GM18867 (cell line): ENCODE measurements around the gene USP6NL.
"Not testable (repeated sequence)": the region's sequence is repeated elsewhere in the genome, so short reads cannot be mapped to it uniquely, and the experiment has no call there.

Experiments
- ATAC-seq: cut with Tn5 transposase; IDR thresholded peaks from one replicate; pipeline ENCODE4 v1.9.1; 2021; ENCODE audit warnings: mild to moderate bottlenecking, moderate library complexity; ENCODE audit not compliant: unreplicated experiment

The USP6NL gene

GRCh38 chr10:11448545-11449244 is 162.8 kb downstream of the USP6NL start:
- peak; percentile 81 for ATAC-seq

DNA sequence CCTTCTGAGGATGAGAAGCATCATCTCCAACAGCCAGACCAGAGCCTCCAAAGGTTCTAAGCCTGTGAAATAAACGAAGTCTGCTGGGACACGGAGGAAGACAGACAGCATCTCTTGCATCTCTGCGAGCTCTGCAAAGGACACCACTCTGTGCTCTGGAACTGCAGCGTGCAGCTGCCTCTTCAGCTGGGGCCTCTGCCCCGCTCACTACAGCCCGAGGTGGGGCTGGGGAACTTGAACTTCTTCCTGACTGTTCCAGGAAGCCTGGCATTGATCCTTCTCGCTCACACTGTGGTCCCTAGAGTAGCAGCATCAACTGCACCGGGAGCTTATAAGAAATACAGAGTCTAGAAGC is 163.3 kb downstream of the USP6NL start:
- peak; percentile 50 for ATAC-seq

DNA sequence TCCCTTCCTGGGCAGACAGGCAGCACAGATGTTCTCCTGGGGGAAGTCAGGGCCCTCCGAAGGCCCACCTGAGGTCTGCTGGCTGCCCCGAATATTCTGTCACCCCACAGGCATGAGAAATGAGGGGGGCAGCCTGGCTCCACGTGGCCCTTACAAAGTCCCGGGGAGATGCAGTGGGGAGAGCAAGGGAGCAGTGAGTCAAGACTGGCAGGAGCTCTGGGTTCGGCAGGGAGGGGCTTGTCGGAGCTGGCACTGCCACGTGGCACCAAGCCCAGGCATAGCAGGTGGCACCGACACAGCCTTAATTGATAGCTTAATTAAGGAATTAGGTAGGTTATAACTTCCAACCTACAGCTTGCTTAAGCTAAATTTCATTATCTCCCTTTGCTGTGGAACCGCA is 163.9 kb downstream of the USP6NL start:
- no peak for ATAC-seq

DNA sequence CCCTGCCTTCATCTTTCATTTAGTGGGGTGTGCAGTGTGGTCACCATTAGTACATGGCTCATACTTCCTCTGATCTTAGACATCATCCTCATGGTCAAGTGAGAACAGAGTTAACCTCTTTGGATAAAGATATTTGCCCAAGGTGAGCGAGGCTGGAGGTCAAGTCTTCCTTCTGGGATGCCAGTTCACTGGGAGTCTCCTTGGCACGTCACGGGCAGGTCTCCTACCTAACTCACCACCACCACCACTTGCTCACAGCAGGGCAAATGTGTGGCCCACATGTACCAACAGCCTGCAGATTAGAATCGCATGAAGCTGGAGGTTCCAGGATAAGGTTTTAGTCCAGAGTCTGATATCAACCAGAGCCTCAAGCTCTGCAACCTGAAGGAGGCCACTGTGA is 164.6 kb downstream of the USP6NL start:
- no peak for ATAC-seq

GRCh38 chr10:11446133-11446532 is 165.3 kb downstream of the USP6NL start:
- ATAC-seq, result no peak

DNA sequence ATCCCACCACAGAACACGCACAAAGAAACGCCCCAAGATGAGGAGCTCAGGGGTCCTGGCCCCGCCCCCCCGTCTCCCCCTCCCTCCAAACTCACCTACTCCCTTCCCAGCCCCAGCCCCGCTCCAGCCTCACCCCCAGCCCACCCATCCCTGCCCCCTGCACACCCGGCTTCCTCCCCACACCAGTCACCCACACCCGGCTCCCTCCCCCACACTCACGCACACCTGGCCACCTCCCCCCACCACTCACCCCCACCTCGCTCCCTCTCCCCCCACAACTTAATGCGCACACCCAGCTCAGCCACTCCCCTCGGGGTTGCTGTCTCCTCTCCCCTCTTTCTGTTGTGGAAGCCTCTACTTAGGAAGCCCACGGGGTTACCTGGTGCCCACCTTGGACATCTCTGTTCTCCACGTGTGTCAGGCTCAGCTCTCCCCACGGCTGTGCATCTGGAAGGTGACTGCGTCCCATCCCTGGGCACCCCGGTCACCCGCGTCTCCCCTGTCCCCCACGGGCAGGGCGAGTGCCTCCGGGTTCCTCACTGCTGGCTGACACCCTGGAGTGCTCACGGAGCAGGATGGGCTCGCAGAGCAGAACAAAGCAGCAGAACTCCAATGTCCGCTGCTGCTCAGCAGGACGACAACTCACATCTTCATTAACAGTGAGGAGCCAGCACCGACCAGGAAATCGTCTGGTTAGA is 166.8 kb downstream of the USP6NL start:
- no peak for ATAC-seq

DNA sequence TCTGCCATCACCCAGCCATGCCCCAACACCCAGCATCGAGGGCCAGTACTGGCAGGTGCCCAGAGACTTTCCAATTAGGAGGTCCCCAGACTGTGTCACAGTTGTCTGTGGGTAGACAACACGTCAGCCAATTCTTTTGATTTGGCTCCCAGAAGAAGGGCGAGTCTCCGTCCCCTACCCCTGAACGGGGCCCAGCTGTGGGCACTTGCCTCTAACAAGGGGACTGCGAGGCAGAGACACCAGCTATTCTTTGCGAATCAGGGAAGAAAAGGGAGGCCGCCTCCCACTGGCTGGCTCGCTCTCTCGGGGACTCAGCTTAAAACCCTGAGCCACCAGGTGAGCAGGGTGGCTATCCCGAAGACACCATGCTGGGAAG is 167.3 kb downstream of the USP6NL start:
- ATAC-seq, result no peak

DNA sequence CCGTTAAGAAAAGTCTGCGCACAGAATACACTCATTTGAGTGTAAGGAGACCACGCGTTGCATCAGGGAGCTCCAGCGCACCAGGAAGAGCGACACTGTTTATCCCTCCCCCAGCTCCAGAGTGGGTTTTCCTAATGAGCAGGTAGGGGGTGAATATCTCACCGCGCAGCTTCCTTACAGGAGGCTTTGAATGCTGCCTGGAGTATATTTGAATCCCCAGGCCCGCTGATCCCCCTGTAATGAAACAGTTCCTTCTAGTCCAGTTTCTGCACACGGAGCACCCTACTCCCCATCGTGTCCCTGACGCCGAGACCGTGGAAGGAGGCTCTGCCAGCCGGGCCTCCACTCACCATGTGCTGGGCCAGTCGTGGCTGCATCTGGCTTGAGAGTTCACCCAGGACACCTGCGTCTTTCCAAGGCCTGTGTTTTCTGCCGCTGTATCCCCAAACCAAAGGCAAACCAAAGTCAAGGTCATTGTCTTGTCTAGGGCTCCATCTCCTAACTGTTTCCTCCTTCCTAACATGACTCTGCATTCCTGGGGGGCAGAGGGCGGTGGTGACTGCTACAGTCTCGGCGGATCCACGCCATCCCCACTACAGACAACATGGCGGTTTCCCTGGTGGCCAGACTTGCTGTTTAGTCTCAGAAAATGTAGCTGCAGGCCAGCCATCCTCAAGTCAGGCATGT is 167.8 kb downstream of the USP6NL start:
- ATAC-seq, result no peak

DNA sequence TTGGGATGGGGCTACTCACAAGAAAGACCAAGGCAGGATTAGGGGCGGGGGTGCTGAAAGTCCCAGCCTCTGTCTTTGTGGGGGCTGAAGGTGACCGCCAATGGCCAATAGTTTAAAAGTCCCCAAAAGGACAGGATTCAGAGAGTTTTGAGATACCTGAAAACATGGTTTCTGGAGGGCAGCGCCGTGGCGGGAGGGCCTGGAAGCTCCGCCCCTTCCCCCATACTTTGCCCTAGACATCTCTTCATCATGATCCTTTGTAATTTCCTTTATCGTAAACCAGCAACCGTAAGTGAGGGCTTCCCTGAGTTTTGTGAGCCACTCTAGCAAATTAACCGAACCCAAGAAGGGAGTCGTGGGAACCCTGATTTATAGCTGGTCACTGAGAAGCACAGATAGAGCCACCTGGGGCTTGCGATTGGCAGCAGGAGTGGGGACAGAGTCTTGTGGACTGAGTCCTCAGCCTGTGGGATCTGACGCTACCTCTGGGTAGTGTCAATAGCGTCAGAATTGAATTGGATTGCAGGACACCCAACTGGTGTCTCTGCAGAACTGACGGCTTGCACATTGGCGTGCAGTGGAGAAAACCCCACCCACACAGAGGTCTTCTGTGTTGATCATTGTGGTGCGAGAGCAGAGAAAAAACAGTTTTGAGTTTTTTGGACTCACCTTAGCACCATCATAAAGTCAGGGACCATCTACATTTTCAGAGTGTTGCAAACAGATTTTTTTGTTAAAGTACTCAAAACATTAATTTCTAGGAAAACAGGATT is 169.3 kb downstream of the USP6NL start:
- ATAC-seq, result no peak

DNA sequence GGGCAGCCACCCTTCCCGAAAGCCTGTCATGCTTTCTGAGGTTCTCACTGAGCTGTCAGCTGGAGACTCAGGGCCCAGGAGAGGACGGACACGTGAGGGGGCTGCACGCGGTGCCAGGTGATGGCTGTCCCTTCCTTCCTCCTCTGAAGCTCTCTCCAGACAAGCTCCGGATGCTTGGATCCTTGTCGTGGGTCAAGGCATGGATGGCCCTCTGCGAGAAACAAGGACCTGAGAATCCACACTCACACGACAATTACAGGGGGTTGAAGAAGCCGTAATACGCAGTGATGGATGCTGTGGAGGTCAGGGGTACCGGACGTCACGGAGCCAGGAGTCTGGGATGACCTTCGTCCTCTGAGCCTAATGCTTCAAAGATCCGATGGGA is 170.3 kb downstream of the USP6NL start:
- no peak for ATAC-seq

- no peak for ATAC-seq
Measured at GRCh38 chr10:11440250-11441150, 170.9 kb downstream of the USP6NL start.

- ATAC-seq, result no peak
Measured at GRCh38 chr10:11439523-11440053, 171.9 kb downstream of the USP6NL start.

DNA sequence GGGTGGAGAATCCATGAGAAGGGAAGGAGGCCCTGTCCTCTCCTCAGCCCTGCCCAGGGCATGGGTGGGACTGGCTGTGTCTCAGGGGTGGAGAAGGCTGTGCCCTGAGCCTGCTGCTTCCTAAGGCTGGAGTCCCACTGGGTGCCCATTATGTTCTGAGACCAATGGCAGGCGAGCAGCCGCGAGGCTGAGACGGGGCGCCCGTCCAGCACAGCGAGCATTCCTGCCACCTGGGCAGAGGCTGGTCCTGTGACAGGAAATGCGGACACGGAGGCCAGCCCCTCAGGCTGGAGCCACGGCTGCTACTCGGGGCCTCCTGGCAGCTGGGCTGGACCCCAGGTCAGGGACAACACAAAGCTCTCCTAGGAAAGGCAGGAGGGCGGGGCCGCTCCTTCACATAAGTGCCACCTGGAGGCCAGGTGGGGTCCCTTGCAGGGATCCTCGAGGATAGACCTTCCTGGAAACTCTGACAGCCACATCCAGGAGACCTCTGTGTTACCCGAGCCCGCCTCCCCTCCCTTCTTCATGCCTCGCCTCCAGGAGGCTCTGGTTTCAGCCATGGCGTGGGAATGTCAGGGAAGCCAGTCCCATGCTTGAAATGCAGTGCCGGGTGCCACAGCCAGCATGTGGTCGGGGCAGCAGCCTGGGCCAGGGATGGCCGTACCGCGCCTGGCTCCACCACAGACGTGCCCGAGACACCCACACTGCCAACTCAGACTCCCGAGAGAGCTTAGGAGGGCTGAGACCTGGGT is 173.9 kb downstream of the USP6NL start:
- no peak for ATAC-seq

- not testable (repeated sequence) for ATAC-seq
Measured at GRCh38 chr10:11436445-11436844, 175.0 kb downstream of the USP6NL start.

DNA sequence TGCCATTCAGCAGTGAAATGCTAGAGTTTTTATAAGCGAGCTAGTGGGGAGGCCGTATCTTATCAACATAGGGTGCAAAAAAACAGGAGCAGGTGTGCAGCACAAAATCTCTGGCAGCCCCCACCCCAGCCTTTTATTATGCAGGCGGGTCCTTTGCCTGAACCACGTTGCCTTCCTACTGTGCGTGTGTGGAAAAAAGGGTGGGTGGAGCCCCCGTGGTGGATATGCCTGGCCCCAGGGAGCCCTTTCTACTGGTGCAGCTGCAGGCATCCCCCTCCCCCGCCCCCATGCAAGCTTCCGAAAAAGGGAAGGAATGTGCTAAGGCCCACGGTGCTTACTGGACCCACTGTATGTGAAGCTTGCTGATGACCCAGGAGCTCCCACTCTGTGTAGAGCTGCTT is 175.9 kb downstream of the USP6NL start:
- no peak for ATAC-seq

DNA sequence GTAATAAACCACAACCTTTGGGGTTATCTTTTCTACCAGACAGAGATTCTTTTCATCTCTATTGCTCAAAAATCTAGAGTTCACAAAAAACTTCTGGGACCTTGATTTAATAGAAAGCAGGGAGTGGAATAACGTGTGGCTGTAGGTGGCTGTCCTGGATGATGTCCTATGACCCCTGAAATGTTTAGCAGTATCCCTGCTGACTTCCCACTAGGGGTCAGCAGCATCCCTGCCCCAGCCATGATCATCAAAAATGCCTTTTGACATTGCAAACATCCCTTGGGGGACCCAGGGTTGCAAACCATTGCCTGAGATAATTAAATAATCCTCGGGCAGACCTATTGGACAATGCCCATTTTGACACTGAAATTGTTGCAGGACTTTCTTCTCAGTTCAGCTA is 177.1 kb downstream of the USP6NL start:
- no peak for ATAC-seq

DNA sequence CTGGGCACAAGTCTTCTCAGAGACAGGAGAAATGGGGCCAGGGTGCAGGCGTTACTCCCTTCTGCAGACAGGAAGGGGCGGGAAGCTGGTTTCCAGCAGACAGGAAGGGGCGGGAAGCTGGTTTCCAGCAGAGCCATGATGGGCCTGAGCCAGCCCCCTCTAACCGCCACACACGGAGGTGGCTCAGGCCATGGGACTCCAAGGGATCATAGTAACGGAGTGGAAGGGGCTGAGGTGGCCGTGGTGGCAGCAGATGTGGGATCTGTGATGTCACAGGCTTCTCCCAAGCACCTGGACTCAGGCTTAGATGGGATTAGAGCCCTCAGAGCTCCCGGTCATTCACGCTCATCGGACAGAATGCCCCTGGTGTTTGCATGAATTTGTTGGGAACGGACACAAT is 177.8 kb downstream of the USP6NL start:
- ATAC-seq, result no peak

- no peak for ATAC-seq
Measured at GRCh38 chr10:11431216-11431555, 180.3 kb downstream of the USP6NL start.

GRCh38 chr10:11430421-11431215 is 180.8 kb downstream of the USP6NL start:
- ATAC-seq, result no peak
